ENCODE results near the gene KIAA1191. TPM values are rescaled to one million over a fixed set of nuclear protein-coding genes. Genes with fewer than 3 reads are reported as not detected.

The KIAA1191 gene
- total and polyA plus RNA-seq, 9 of the 15 experiments (the other 6 are each of a cell fraction or from before 2014, with no cell fraction given) = 31.0 to 80.2 (median 45.7) TPM

GRCh38 chr5:176388444-176389134 is 27.0 kb upstream of the KIAA1191 start, which contains the start of the genes HIGD2A and NOP16 (continued):
- TF ChIP-seq EP400 (IDR thresholded peaks at IDR 0.05) = peak; percentile 99
- no peak for TF ChIP-seq ZNF146 (CRISPR knock-in tag; IDR thresholded peaks at IDR 0.05; ENCODE audit: unreplicated experiment)
- TF ChIP-seq NFE2 (IDR thresholded peaks at IDR 0.05; ENCODE audit: low read depth) = 0 out of 2 replicates have a peak, but pooled peaks have one; percentile 1
- no peak for TF ChIP-seq DLX4 (CRISPR knock-in tag; IDR thresholded peaks at IDR 0.05)
- TF ChIP-seq ATF6 (CRISPR knock-in tag; IDR thresholded peaks at IDR 0.05) = peak; percentile 95
- peak; percentile 85 for TF ChIP-seq CREM (IDR thresholded peaks at IDR 0.05; ENCODE audit: low read depth)
- TF ChIP-seq TCF3 (CRISPR knock-in tag; IDR thresholded peaks at IDR 0.05) = 0 out of 2 replicates have a peak, but pooled peaks have one; percentile 30
- TF ChIP-seq THRB (CRISPR knock-in tag; conservative IDR thresholded peaks at IDR 0.05) = peak; percentile 59; the same call in 1 of the 2 replicates
- TF ChIP-seq GMEB1 (CRISPR knock-in tag; IDR thresholded peaks at IDR 0.05) = no peak; the same call in 1 of the 2 replicates
- TF ChIP-seq ZBTB11 (CRISPR knock-in tag; IDR thresholded peaks at IDR 0.05) = peak; percentile 96 to 99 (median 99)
- TF ChIP-seq CSDE1 (IDR thresholded peaks at IDR 0.05) = no peak; a peak in 1 of 4 replicates
- TF ChIP-seq HCFC1 (IDR thresholded peaks at IDR 0.05; ENCODE audit: low read depth, low read length) = peak; percentile 91
- 0 out of 2 replicates have a peak, but pooled peaks have one; percentile 5 for TF ChIP-seq E4F1 (CRISPR knock-in tag; IDR thresholded peaks at IDR 0.05; ENCODE audit: borderline replicate concordance)
- peak in 1 of 2 experiments; percentile 74; a peak in 2 of 4 replicates for TF ChIP-seq TBL1XR1 (IDR thresholded peaks at IDR 0.05; ENCODE audit: low read length in 2 of 2)
